GM12892 (cell line): Measurements from ENCODE around the gene HS3ST4.

Source experiments
- POLR2A ChIP-seq: IDR thresholded peaks from 2 replicates; pipeline ENCODE4 v1.6.1; 2011; ENCODE audit warnings: low read depth, low read length, control low read depth
- POLR2AphosphoS5 ChIP-seq: IDR thresholded peaks from 2 replicates; pipeline ENCODE4 v1.6.1; 2011; ENCODE audit warnings: low read depth, low read length, control low read depth
- TAF1 ChIP-seq: IDR thresholded peaks from 2 replicates; pipeline ENCODE4 v1.6.1; 2011; ENCODE audit warnings: low read depth, mild to moderate bottlenecking, control low read depth, low read length, borderline replicate concordance

- TF ChIP-seq POLR2A: no peak
- no peak for TF ChIP-seq TAF1
- TF ChIP-seq POLR2AphosphoS5: no peak
Observed at GRCh38 chr16:25786748-25787147, 95.0 kb downstream of the HS3ST4 start.
